Measurements from ENCODE around the gene KLF2.

DNA sequence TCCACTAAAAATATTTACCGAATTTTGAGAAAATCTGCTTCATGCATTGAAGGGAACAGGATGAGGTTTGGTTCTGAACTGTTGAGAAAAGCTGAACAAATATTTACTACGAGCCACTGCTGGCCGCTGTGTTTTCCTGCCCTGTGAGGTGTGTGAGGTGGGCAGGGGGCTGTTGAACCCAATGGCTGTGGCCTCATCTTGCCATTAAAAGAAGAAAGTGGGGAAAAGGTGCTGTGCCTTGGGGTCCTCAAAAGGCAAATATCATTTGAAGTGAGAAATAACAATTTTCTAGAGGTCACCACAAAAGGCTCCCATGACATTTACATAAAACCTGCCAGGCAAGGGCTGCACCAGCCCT lies 44.7 kb downstream of the KLF2 start:
- TF ChIP-seq, protein P1, sequence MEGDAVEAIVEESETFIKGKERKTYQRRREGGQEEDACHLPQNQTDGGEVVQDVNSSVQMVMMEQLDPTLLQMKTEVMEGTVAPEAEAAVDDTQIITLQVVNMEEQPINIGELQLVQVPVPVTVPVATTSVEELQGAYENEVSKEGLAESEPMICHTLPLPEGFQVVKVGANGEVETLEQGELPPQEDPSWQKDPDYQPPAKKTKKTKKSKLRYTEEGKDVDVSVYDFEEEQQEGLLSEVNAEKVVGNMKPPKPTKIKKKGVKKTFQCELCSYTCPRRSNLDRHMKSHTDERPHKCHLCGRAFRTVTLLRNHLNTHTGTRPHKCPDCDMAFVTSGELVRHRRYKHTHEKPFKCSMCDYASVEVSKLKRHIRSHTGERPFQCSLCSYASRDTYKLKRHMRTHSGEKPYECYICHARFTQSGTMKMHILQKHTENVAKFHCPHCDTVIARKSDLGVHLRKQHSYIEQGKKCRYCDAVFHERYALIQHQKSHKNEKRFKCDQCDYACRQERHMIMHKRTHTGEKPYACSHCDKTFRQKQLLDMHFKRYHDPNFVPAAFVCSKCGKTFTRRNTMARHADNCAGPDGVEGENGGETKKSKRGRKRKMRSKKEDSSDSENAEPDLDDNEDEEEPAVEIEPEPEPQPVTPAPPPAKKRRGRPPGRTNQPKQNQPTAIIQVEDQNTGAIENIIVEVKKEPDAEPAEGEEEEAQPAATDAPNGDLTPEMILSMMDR (IDR thresholded peaks at IDR 0.05; ENCODE audit: borderline replicate concordance, extremely low read depth, low read length, poor library complexity, severe bottlenecking): no peak
- no peak for TF ChIP-seq EZH2 (IDR thresholded peaks at IDR 0.05; ENCODE audit: borderline replicate concordance, low read depth, low read length, severe bottlenecking)
